ENCODE measurements around the gene HUWE1.
"Not testable (repeated sequence)": the region's sequence is repeated elsewhere in the genome, so short reads cannot be mapped to it uniquely, and the experiment has no call there.

The HUWE1 gene

DNA sequence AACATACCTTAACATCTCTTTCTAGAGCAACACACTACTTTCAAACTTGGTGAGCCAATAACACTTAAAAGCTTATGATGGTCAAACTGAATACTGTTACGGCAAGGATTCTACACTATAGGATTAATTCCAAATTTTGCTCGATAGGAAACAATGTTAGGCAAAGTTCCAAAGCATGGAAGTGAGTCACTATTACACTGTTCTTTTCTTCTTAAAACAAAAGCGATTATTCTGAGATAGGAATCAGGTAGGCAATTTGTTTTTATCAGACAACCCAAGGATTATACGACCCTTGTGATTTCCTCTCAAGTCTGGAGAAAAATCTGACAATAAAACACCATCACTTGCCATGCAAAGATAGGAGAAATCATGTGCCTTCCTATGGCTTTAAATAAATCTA, 81.5 kb downstream of the HUWE1 start:
- DNase-seq = no peak

DNA sequence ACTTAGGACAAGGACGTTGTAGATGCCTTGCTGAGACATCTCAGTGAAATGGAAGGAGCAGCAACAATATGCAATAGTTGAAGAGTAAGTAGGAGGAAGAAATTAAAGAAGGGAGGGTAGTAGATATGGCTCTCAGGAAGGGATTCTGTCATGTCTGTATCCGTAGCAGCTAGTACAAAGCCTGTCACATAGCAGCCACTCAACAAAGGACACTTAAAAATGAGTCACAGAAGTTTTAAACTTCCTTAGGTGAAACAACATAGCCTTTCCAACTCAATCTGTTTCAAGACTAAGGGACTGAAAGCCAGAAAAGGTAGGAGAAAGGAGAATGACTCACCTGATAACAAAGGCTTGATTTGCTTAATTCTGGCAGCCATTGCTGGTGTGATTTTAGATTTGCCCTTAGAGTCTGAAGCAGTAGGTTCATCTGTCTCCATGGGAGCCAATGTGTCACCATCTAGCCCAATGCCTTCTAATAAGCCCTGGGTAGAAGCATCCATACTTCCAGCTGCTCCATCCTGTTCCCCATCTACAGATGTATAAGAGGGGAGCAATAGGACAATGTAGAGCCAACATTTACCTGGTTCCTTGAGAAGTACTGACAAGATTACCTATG, 86.6 kb downstream of the HUWE1 start:
- no peak for DNase-seq

- DNase-seq = no peak
These were observed 88.3 kb downstream of the HUWE1 start for GRCh38 chrX:53598169-53598568.

- no peak for DNase-seq
These were observed 91.2 kb downstream of the HUWE1 start for GRCh38 chrX:53595266-53595810.

- DNase-seq = no peak
These were observed 92.2 kb downstream of the HUWE1 start for GRCh38 chrX:53594354-53594753.

DNA sequence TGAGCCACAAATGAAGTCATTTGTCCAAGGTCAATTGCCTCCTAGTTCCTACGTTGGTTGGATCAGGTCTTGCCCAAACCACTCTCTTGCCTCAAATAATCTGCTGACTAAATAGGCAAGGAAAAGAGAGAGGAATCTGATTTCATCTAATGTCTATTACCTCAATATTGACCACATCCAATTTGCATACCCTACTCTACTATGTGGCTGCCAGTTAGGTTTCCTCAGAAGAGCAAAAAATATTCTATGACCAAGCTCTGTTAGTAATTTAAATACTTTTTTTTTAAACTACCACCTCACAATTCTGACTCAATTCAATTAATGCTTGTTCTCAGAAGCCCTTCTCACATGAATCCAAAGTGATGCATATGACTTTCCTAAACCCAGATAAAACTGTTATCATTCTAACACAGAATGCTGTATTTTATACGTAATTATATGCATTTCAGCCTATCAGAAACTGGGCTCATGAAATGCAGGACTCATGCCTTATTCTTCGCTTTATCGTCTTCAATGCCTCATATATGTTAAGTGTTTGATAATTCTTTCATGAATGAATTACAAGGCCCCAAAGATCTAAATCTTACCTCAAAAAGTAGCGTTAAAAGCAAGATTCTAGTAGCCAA, 98.6 kb downstream of the HUWE1 start:
- DNase-seq = no peak

DNA sequence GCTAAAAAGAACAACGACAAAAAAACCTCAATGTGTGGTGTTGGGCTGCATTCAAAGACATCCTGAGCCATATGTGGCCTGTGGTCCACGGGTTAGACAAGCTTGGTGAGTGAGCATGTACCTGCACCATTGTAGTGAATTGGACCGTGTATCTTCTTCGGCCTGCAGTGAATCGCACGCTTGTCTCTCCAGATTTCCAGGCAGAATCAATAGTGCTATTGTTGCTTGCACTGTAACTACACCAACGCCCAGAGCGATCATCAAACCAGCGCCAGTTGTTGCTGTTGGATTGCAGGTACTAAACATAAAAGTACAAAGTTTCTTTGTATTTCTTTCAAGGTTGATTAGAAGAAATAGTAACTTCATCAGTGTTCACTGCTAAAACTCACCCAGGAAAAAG, 101.6 kb downstream of the HUWE1 start:
- no peak for DNase-seq

- no peak for DNase-seq
These were observed 102.9 kb downstream of the HUWE1 start for GRCh38 chrX:53583571-53583970.

- no peak for DNase-seq
These were observed 105.6 kb downstream of the HUWE1 start for GRCh38 chrX:53580742-53581504.

DNA sequence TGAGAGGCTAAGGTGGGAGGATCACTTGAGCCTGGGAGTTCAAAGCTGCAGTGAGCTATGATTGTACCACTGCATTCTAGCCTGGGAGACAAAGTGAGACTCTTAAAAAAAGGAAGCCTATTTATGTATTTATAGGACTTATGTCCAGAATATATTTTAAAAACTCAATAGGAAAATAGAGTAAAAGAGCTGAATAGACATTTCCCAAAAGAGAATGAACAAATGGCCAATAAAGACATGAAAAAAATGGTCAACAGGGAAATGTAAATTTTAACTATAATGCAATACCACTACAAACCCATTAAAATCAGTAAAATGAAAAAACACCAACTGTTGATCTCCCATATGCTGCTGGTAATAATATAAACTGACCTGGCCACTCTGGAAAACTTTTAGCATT, 115.0 kb downstream of the HUWE1 start:
- DNase-seq = no peak

- DNase-seq = no peak
These were observed 123.2 kb downstream of the HUWE1 start for GRCh38 chrX:53563324-53563723.

- DNase-seq = no peak
These were observed 124.6 kb downstream of the HUWE1 start for GRCh38 chrX:53561912-53562311.

DNA sequence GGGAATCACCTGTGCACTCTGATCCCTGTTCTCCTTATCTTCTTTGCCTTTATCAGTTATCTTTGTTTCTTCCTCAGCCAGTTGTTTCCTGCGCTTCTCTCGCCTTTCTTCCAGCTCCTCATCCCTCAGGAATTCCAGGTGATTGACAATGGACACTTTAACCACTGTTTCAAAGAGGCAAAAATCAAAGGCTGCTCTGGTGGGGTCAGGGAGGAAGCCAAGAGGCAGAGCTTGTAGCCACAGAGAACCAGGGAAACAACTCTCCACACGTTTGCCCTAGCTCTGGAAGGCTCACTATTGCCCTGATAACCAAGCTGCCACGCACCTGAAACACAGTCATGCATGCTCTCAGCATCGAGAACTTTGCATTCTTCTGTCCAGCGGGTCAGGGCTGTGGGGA, 127.9 kb downstream of the HUWE1 start:
- no peak for DNase-seq

DNA sequence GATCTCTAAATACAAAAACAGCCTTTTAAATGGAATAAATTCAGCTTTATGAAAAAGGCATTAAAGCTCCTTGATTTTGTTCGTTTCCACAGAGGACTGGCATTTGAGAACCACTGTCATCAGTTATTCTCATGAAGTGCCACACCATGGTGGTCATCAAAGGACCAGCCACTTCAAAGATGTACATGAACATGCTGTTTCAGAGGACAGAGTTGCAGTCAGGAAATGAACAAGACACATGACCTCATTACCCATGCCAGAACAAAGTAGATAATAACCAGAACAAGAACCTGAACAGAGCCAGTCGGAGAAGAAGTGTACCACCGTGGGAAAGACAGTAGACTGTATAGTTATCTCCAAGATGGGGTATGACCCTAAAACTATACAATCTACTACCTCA, 129.7 kb downstream of the HUWE1 start:
- no peak for DNase-seq

DNA sequence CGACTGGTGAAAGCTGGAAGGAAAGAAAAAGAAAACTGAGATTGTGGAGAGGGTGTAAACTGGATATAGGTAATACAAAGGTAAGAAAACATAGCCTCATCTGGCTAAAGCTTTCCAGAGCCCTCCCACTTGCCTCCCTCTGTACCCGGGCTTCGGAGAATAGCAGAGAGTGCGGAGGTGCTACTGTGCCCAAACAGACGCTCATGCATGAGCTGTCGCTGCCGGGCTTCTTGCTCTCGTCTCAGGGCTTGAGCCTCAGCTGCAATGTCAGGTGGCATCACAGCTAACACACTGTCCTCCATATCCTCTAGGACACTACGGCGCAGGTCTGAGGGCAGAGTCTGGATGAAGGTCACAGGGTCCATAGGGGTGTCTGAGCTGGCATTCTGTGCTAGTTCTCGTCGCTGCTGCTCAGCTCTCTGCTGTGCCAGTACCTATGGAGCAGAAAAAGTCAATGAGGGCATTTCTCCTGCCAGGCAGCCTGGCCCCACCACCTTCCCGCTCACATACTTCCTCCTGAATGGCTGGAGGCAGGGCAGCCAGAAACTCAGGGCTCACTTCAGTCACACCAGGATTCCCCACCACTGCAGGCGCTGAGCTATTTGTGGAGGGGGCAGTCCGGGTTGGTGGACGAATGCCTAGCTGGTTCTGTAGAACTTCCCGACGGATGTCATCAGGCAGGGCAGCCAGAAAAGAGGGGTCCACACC, 135.6 kb downstream of the HUWE1 start:
- no peak for DNase-seq

GRCh38 chrX:53547668-53548067, 138.9 kb downstream of the HUWE1 start:
- DNase-seq = no peak

GRCh38 chrX:53544936-53545335, 141.6 kb downstream of the HUWE1 start:
- DNase-seq = no peak

DNA sequence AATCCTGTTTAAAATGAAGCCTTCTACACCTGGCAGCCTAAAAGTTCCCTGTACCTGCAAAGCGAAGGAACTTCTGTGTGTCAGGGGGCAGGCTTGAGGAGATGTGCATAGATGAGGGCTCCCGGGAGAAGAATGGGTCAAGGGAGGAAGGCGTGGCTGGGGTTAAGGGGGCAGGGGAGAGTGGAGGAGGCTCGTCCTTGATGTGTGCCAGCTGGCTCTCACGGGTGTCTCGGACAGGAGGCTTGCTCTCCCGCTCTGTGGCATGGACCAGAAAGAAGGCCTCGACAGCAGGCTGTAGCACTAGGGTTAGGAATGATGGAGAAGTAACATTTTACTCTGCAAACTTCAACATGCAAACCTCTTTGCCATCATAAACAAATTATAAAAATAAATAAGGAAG, 147.7 kb downstream of the HUWE1 start:
- DNase-seq = no peak

- not testable (repeated sequence) for DNase-seq
These were observed 155.1 kb downstream of the HUWE1 start for GRCh38 chrX:53531255-53531966.

DNA sequence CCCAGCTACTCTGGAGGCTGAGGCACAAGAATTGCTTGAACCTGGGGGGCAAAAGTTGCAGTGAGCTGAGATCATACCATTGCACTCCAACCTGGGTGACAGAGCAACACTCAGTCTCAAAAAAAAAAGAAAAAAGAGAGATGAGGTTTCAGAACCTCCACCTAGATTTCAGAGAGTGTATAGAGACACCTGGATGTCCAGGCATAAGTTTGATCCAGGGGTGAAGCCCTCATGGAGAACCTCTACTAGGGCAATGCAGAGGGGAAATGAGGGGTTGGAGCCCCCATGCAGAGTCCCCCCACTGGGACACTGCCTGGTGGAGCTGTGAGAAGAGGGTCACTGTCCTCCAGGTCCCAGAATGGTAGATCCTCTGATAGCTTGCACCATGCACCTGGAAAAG, 159.5 kb downstream of the HUWE1 start:
- DNase-seq = no peak

GRCh38 chrX:53511322-53511721, 175.2 kb downstream of the HUWE1 start:
- DNase-seq = no peak

GRCh38 chrX:53504035-53504434, 182.5 kb downstream of the HUWE1 start:
- DNase-seq = not testable (repeated sequence)

DNA sequence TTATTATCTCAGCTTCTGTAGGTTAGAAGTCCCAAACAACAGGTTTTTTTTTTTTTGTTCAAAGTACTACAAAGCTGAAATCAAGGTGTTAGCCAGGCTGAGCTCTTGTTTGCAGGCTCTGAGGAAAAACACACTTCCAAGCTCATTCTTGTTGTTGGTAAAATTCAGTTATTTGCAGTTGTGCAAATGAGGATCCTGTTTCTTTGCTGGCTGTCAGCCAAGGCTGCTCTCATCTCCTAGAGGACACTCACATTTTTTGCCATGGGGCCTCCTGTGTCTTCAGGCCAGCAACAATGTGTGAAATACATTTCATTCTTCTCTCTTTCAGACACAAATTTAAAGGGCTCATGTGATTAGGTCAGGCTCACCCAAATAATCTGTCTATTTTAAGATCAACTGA, 192.1 kb downstream of the HUWE1 start:
- DNase-seq = no peak
